ENCODE results near the gene TPRX2. TPM values are rescaled to one million over a fixed set of nuclear protein-coding genes. Genes with fewer than 3 reads are reported as not detected.

Gene TPRX2
- total RNA-seq, 1 donor from 2014 or later: not detected

DNA sequence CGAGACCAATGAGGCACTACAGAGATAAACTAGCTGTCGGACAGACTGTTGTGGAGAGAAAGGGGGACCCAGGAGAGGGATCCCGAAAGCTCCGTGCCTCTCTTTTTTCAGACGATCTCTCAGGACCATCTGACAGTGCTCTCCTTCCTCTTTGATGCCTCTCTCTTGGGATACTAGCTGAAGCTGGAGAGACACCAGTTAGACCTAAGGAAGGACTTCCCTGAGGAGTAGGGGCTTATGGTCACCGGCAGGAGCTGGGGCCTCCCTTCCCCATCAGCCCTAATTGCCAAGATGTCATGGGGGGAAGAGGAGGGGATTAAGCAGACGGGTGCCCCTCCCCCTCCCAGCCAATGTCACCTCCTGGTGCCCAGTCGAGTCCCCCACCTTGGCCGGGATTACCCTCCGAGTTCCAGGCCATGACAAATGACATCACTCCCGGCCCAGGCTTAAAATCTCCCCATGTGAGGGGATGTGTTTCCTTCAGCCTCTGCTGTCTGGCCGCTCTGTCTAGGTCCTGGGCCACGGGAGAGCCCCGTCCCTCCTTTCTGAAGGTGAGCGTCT lies 37.5 kb upstream of the TPRX2 start, which contains the start of gene CRX:
Gene CRX, plus strand, starts transcription at position 478 of the 561 bp plus-strand sequence. CDS start 12,507 bp downstream, outside the sequence.
- no peak for DNase-seq (ENCODE audit: low read depth)
- peaks cover 5% of the 10 kb centered on the region for H3K27me3 ChIP-seq (ENCODE audit: control insufficient read depth, insufficient read depth, low read length)
- no peak within 1 kb of the TSS for H3K4me3 ChIP-seq (ENCODE audit: low read depth, low read length)
- TF ChIP-seq, protein P1, sequence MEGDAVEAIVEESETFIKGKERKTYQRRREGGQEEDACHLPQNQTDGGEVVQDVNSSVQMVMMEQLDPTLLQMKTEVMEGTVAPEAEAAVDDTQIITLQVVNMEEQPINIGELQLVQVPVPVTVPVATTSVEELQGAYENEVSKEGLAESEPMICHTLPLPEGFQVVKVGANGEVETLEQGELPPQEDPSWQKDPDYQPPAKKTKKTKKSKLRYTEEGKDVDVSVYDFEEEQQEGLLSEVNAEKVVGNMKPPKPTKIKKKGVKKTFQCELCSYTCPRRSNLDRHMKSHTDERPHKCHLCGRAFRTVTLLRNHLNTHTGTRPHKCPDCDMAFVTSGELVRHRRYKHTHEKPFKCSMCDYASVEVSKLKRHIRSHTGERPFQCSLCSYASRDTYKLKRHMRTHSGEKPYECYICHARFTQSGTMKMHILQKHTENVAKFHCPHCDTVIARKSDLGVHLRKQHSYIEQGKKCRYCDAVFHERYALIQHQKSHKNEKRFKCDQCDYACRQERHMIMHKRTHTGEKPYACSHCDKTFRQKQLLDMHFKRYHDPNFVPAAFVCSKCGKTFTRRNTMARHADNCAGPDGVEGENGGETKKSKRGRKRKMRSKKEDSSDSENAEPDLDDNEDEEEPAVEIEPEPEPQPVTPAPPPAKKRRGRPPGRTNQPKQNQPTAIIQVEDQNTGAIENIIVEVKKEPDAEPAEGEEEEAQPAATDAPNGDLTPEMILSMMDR (IDR thresholded peaks at IDR 0.05; ENCODE audit: insufficient read depth, low read length, severe bottlenecking): no peak
- no peak for FAIRE-seq
- H3K36me3 ChIP-seq (ENCODE audit: control insufficient read depth, insufficient read depth, low read length): no peaks in the 10 kb centered on the region

DNA sequence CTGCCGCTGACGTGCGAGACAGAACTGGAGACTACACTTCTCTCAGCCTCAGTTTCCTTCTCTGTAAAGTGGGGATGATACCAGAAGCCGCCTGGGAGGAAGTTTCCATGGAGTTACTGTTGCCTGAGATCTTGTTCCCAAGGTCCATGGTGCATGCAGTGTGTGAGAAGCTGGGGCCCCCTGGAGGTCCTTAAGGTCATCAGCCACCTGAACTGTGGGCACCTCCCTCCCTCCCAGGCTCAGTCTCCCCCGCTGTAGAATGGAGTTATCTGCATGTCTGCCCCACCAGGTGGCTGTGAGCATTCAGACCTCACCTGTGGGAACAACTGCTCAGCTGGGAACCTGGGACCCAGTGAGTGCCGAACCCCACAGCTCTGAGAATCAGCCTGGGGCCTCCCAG lies 34.6 kb upstream of the TPRX2 start:
- peaks cover 4% of the 10 kb centered on the region for H3K27me3 ChIP-seq (ENCODE audit: control insufficient read depth, insufficient read depth, low read length)

DNA sequence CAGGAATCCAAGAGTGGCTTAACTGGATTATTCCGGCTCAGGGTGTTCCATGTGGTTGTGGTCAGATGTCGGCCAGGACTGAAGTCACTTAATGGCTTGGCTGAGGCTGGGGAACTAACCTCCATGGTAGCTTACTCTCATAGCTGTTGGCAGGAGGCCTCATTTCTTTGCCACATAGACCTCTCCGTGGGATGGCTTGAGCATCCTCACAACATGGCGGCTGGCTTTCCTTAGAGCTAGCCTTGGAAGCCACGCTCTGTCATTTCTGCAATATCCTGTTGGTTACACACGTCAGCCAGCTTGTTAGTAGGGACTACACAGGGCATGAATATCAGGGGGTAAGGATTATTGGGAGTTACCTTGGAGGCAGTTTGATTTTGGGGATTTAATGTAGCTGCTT lies 32.2 kb upstream of the TPRX2 start:
- Histone ChIP-seq H3K27me3 (ENCODE audit: control insufficient read depth, insufficient read depth, low read length) (no peaks in the 10 kb centered on the region), H3K36me3 (ENCODE audit: control insufficient read depth, insufficient read depth, low read length) (no peaks in the 10 kb centered on the region), H3K4me3 (ENCODE audit: low read depth, low read length) (no peak overlapping the region)
- FAIRE-seq (peak; percentile 85), DNase-seq (ENCODE audit: low read depth) (no peak)
- TF ChIP-seq, protein P1 (IDR thresholded peaks at IDR 0.05; ENCODE audit: insufficient read depth, low read length, severe bottlenecking): no peak

More for the DNA sequence above, 34.6 kb upstream of the TPRX2 start:
- H3K4me3 ChIP-seq (ENCODE audit: low read depth, low read length): no peak overlapping the region
- no peaks in the 10 kb centered on the region for H3K36me3 ChIP-seq (ENCODE audit: control insufficient read depth, insufficient read depth, low read length)
- TF ChIP-seq, protein P1 (IDR thresholded peaks at IDR 0.05; ENCODE audit: insufficient read depth, low read length, severe bottlenecking): no peak
- no peak for DNase-seq (ENCODE audit: low read depth)
- FAIRE-seq: no peak

DNA sequence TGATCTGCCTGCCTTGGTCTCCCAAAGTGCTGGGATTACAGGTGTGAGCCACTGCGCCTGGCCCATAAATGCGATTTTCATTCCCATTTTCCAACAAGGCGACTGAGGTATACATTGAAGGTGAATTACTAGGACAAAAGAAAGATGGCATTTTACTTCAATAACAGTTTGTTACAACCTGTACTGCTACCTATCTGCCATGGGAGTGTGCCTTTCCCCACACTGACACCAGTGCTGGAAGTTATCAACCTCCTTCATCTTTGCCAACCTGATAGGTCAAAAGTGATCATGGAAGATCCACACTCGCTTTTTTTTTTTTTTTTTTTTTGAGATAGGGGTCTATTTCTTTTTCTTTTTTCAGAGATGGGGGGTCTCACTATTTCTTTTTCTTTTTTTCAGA lies 26.3 kb upstream of the TPRX2 start:
- H3K4me3 ChIP-seq (ENCODE audit: low read depth, low read length): no peak overlapping the region
- H3K36me3 ChIP-seq (ENCODE audit: control insufficient read depth, insufficient read depth, low read length): no peaks in the 10 kb centered on the region
- no peaks in the 10 kb centered on the region for H3K27me3 ChIP-seq (ENCODE audit: control insufficient read depth, insufficient read depth, low read length)
- TF ChIP-seq, protein P1 (IDR thresholded peaks at IDR 0.05; ENCODE audit: insufficient read depth, low read length, severe bottlenecking): no peak
- DNase-seq (ENCODE audit: low read depth) (no peak), FAIRE-seq (no peak)

DNA sequence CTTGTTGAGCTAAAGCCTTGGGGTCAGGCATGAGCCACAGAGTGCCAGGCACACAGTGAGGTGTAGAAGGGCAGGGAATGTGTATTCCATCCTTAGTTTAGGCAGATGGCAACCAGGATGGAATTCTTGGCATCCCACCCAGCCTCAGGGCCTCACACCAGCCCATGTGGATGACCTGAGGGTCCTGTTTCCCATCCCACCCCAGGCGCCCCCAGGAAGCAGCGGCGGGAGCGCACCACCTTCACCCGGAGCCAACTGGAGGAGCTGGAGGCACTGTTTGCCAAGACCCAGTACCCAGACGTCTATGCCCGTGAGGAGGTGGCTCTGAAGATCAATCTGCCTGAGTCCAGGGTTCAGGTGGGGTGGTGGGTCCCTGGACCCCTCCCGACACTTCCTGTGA lies 23.0 kb upstream of the TPRX2 start:
- H3K4me3 ChIP-seq (ENCODE audit: low read depth, low read length): no peak overlapping the region
- FAIRE-seq (no peak), DNase-seq (ENCODE audit: low read depth) (no peak)
- H3K36me3 ChIP-seq (ENCODE audit: control insufficient read depth, insufficient read depth, low read length): no peaks in the 10 kb centered on the region
- TF ChIP-seq, protein P1 (IDR thresholded peaks at IDR 0.05; ENCODE audit: insufficient read depth, low read length, severe bottlenecking): no peak
- H3K27me3 ChIP-seq (ENCODE audit: control insufficient read depth, insufficient read depth, low read length): no peaks in the 10 kb centered on the region

DNA sequence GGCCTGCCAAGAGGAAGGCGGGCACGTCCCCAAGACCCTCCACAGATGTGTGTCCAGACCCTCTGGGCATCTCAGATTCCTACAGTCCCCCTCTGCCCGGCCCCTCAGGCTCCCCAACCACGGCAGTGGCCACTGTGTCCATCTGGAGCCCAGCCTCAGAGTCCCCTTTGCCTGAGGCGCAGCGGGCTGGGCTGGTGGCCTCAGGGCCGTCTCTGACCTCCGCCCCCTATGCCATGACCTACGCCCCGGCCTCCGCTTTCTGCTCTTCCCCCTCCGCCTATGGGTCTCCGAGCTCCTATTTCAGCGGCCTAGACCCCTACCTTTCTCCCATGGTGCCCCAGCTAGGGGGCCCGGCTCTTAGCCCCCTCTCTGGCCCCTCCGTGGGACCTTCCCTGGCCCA lies 19.6 kb upstream of the TPRX2 start:
- TF ChIP-seq, protein P1 (IDR thresholded peaks at IDR 0.05; ENCODE audit: insufficient read depth, low read length, severe bottlenecking): no peak
- Histone ChIP-seq H3K4me3 (ENCODE audit: low read depth, low read length) (no peak overlapping the region), H3K36me3 (ENCODE audit: control insufficient read depth, insufficient read depth, low read length) (no peaks in the 10 kb centered on the region), H3K27me3 (ENCODE audit: control insufficient read depth, insufficient read depth, low read length) (no peaks in the 10 kb centered on the region)
- FAIRE-seq (no peak), DNase-seq (ENCODE audit: low read depth) (no peak)
